K562 (cell line): ENCODE results near the gene SARS1. TPM values are rescaled to one million over a fixed set of nuclear protein-coding genes. Genes with fewer than 3 reads are reported as not detected.

Experiments used
- ARID1B ChIP-seq: fragments of 450-650 bp; IDR thresholded peaks from 2 replicates; pipeline ENCODE4 v1.6.1; 2016; ENCODE audit warnings: antibody characterized with exemption, mild to moderate bottlenecking, inconsistent platforms
- BACH1 ChIP-seq: fragments of 200-800 bp; sonication (Bioruptor generic); IDR thresholded peaks from 2 replicates; pipeline ENCODE4 v1.6.1; 2016; ENCODE audit warnings: missing genetic modification characterization, missing compliant biosample characterization
- BCL6 ChIP-seq: fragments of 250-450 bp; sonication (Bioruptor Pico); IDR thresholded peaks from 2 replicates; pipeline ENCODE4 v1.4.0; 2020
- BMI1 ChIP-seq: fragments of 150-350 bp; IDR thresholded peaks from 2 replicates; pipeline ENCODE4 v1.6.1; 2014; ENCODE audit warnings: low read length
- DMBX1 ChIP-seq: fragments of 250-450 bp; sonication (Bioruptor Pico); IDR thresholded peaks from 2 replicates; pipeline ENCODE4 v1.8.0; 2022; ENCODE audit warnings: inconsistent platforms, mild to moderate bottlenecking, moderate library complexity, borderline replicate concordance
- EHMT2 ChIP-seq: fragments of 450-650 bp; IDR thresholded peaks from 2 replicates; pipeline ENCODE4 v1.6.1; 2018; ENCODE audit warnings: antibody characterized with exemption
- JUND ChIP-seq, 2 experiments: IDR thresholded peaks; 2 replicates in 1 of 2; 3 replicates in 1 of 2; pipeline ENCODE4 v1.6.1; 2011; ENCODE audit warnings: borderline replicate concordance in 2 of 2, low read depth in 2 of 2, low read length in 2 of 2, improper control_type of control experiment in 1 of 2, missing biosample characterization in 1 of 2, missing genetic modification characterization in 1 of 2, missing genetic modification reagents in 1 of 2
- KDM1A ChIP-seq, 2 experiments: fragments of 450-650 bp; IDR thresholded peaks; 2 replicates each; pipeline ENCODE4 v1.6.1; 2016; ENCODE audit warnings: mild to moderate bottlenecking in 2 of 2
- MTA1 ChIP-seq: fragments of 450-650 bp; IDR thresholded peaks from 2 replicates; pipeline ENCODE4 v1.6.1; 2017; ENCODE audit warnings: borderline replicate concordance
- MTA3 ChIP-seq: fragments of 450-650 bp; formaldehyde crosslinking; IDR thresholded peaks from 2 replicates; pipeline ENCODE4 v1.6.1; 2017; ENCODE audit warnings: mild to moderate bottlenecking, borderline replicate concordance
- MTF1 ChIP-seq: fragments of 250-450 bp; sonication (Bioruptor Pico); IDR thresholded peaks from 2 replicates; pipeline ENCODE4 v1.9.0; 2021; ENCODE audit warnings: moderate library complexity, mild to moderate bottlenecking, inconsistent platforms, borderline replicate concordance
- NELFE ChIP-seq: IDR thresholded peaks from 2 replicates; pipeline ENCODE4 v1.6.1; 2011; ENCODE audit warnings: mild to moderate bottlenecking; ENCODE audit not compliant: insufficient read depth, insufficient read length
- NR2F6 ChIP-seq: fragments of 450-650 bp; formaldehyde crosslinking; IDR thresholded peaks from 2 replicates; pipeline ENCODE4 v1.4.0; 2020; ENCODE audit warnings: mild to moderate bottlenecking
- PCBP2 ChIP-seq: fragments of 200-400 bp; formaldehyde crosslinking; IDR thresholded peaks from 2 replicates; pipeline ENCODE4 v1.6.1; 2018; ENCODE audit warnings: low read length, low read depth, mild to moderate bottlenecking, moderate library complexity; ENCODE audit not compliant: poor library complexity, severe bottlenecking
- RBM22 ChIP-seq: fragments of 200-400 bp; formaldehyde crosslinking; IDR thresholded peaks from 2 replicates; pipeline ENCODE4 v1.6.1; 2018; ENCODE audit warnings: low read length, low read depth; ENCODE audit not compliant: poor library complexity, severe bottlenecking
- RCOR1 ChIP-seq, 2 experiments: IDR thresholded peaks; 2 replicates each; pipeline ENCODE4 v1.6.1; 2012; ENCODE audit warnings: low read depth in 2 of 2, low read length in 2 of 2, borderline replicate concordance in 1 of 2, improper control_type of control experiment in 1 of 2
- RNF2 ChIP-seq: sonication (generic); IDR thresholded peaks from 2 replicates; pipeline ENCODE4 v1.6.1; 2016
- SAP30 ChIP-seq: fragments of 200-600 bp; sonication (generic); IDR thresholded peaks from 2 replicates; pipeline ENCODE4 v1.6.1; 2012; ENCODE audit warnings: borderline replicate concordance, low read depth, mild to moderate bottlenecking, moderate library complexity, low read length, control low read depth, inconsistent platforms; ENCODE audit not compliant: insufficient read depth, poor library complexity, severe bottlenecking
- SMC3 ChIP-seq: conservative IDR thresholded peaks from 2 replicates; pipeline ENCODE4 v1.6.1; 2011; ENCODE audit warnings: low read depth, low read length, improper control_type of control experiment; ENCODE audit not compliant: insufficient read depth
- SUPT5H ChIP-seq: fragments of 450-650 bp; IDR thresholded peaks from 2 replicates; pipeline ENCODE4 v1.6.1; 2016
- TEAD4 ChIP-seq, 2 experiments: sonication (generic) in 1 of 2; formaldehyde crosslinking in 1 of 2; IDR thresholded peaks; 2 replicates each; pipeline versions ENCODE4 v1.6.1 to v1.8.0; 2012 to 2022; ENCODE audit warnings: borderline replicate concordance in 1 of 2, inconsistent platforms in 1 of 2, low read length in 1 of 2, mild to moderate bottlenecking in 1 of 2, missing genetic modification reagents in 1 of 2
- ZC3H4 ChIP-seq: sonication (generic); formaldehyde crosslinking; IDR thresholded peaks from 2 replicates; pipeline ENCODE4 v1.9.0; 2021; ENCODE audit warnings: missing genetic modification reagents, borderline replicate concordance
- ZEB2 ChIP-seq: fragments of 450-650 bp; IDR thresholded peaks from 2 replicates; pipeline ENCODE4 v1.6.1; 2016
- ZKSCAN8 ChIP-seq: fragments of 200-800 bp; sonication (Bioruptor generic); IDR thresholded peaks from 2 replicates; pipeline ENCODE4 v1.6.1; 2016; ENCODE audit warnings: missing genetic modification characterization, missing compliant biosample characterization
- ZNF146 ChIP-seq: IDR thresholded peaks from one replicate; pipeline ENCODE4 v1.6.1; 2018; ENCODE audit warnings: missing compliant biosample characterization; ENCODE audit not compliant: unreplicated experiment
- polyA plus RNA-seq, 8 experiments: library from polyadenylated mRNA; depleted of rRNA in 4 of 8; stranded (reverse) in 5 of 8; unstranded in 3 of 8; fragments of >200 nt; fragmentation: Nextera tagmentation in 2 of 8; fragmentation: Illumina TruSeq in 1 of 8; extraction: Ambion mirVana in 2 of 8; extraction: Trizol in 1 of 8; gene quantifications; 2 replicates each; pipeline versions ENCODE4 v1.2.1 to v1.2.3, GENCODE V29; 2011 to 2014; ENCODE audit warnings: inconsistent platforms in 1 of 8, missing spikeins in 1 of 8
- total RNA-seq, 7 experiments: library from RNA; depleted of rRNA in 6 of 7; stranded (reverse); fragments of >200 nt in 6 of 7; fragmentation: Illumina TruSeq in 2 of 7; extraction: Trizol in 2 of 7; gene quantifications; 2 replicates each; pipeline versions ENCODE4 v1.2.1 to v1.2.3, GENCODE V29; 2011 to 2021; ENCODE audit warnings: low replicate concordance in 1 of 7
- TF ChIP-seq, protein P1 (sequence below): IDR thresholded peaks from 2 replicates; pipeline ENCODE4 v1.6.1; 2016; ENCODE audit warnings: missing genetic modification characterization, missing compliant biosample characterization
- TF ChIP-seq, protein P2 (sequence below): fragments of 250-450 bp; sonication (Bioruptor Pico); IDR thresholded peaks from 2 replicates; pipeline ENCODE4 v1.5.0; 2021; ENCODE audit warnings: mild to moderate bottlenecking, borderline replicate concordance

The SARS1 gene
- total and polyA plus RNA-seq, 9 of the 15 experiments (the other 6 are each of a cell fraction or from before 2014, with no cell fraction given), result 221 to 623 (median 254) TPM

DNA sequence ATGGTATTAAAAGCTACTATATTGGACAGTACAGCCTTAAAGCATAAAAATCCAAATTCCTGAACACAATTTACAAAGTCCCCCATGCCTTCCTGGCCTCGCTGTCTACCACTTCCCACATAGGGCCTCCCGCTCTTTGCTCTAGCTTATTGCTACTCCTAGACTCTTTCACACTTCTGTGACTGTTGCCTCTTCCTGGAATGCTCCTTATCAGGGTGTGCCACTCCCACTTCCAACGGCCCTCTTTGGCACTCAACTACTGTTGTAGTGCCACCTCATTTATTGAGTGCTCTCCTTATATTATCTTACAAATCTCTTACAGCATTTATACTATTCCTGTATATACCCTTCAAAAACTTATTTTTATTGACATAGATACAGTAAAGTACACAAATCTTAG, 4.8 kb downstream of the SARS1 start (continued):
- peak; percentile 77 for TF ChIP-seq ARID1B
- no peak for TF ChIP-seq NELFE
- no peak for TF ChIP-seq RBM22
- TF ChIP-seq RCOR1 (IDR thresholded peaks at IDR 0.05; ENCODE audit: borderline replicate concordance in 1 of 2, low read depth in 2 of 2, low read length in 2 of 2), result no peak
- TF ChIP-seq RNF2, result no peak; the same call in 1 of the 2 replicates
- peak; percentile 84; the same call in 1 of the 2 replicates for TF ChIP-seq MTA3
- no peak for TF ChIP-seq MTA1
- TF ChIP-seq, protein P1, sequence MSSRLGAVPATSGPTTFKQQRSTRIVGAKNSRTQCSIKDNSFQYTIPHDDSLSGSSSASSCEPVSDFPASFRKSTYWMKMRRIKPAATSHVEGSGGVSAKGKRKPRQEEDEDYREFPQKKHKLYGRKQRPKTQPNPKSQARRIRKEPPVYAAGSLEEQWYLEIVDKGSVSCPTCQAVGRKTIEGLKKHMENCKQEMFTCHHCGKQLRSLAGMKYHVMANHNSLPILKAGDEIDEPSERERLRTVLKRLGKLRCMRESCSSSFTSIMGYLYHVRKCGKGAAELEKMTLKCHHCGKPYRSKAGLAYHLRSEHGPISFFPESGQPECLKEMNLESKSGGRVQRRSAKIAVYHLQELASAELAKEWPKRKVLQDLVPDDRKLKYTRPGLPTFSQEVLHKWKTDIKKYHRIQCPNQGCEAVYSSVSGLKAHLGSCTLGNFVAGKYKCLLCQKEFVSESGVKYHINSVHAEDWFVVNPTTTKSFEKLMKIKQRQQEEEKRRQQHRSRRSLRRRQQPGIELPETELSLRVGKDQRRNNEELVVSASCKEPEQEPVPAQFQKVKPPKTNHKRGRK (tag), result no peak
- TF ChIP-seq DMBX1, result peak; percentile 63; the same call in 1 of the 2 replicates
- TF ChIP-seq EHMT2, result peak; percentile 40; the same call in 1 of the 2 replicates
- peak; percentile 29 to 45; a peak in 1 of 4 replicates for TF ChIP-seq KDM1A (IDR thresholded peaks at IDR 0.05)
- TF ChIP-seq BCL6 (CRISPR knock-in tag), result no peak
- peak; percentile 49 for TF ChIP-seq JUND (IDR thresholded peaks at IDR 0.05; ENCODE audit: borderline replicate concordance, low read depth, low read length)
- 0 out of 3 replicates have a peak, but pooled peaks have one; percentile 26 for TF ChIP-seq JUND (tag; IDR thresholded peaks at IDR 0.05; ENCODE audit: borderline replicate concordance, low read depth, low read length)
- TF ChIP-seq SAP30, result no peak
- TF ChIP-seq, protein P2, sequence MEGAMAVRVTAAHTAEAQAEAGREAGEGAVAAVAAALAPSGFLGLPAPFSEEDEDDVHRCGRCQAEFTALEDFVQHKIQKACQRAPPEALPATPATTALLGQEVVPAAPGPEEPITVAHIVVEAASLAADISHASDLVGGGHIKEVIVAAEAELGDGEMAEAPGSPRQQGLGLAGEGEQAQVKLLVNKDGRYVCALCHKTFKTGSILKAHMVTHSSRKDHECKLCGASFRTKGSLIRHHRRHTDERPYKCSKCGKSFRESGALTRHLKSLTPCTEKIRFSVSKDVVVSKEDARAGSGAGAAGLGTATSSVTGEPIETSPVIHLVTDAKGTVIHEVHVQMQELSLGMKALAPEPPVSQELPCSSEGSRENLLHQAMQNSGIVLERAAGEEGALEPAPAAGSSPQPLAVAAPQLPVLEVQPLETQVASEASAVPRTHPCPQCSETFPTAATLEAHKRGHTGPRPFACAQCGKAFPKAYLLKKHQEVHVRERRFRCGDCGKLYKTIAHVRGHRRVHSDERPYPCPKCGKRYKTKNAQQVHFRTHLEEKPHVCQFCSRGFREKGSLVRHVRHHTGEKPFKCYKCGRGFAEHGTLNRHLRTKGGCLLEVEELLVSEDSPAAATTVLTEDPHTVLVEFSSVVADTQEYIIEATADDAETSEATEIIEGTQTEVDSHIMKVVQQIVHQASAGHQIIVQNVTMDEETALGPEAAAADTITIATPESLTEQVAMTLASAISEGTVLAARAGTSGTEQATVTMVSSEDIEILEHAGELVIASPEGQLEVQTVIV, result no peak
- no peak for TF ChIP-seq BACH1 (tag)
- no peak for TF ChIP-seq NR2F6 (CRISPR knock-in tag)
- TF ChIP-seq ZC3H4, result no peak
- no peak for TF ChIP-seq ZNF146
- TF ChIP-seq SMC3, result no peak
- TF ChIP-seq ZKSCAN8 (CRISPR knock-in tag), result no peak
- peak; percentile 69 for TF ChIP-seq TEAD4 (IDR thresholded peaks at IDR 0.05; ENCODE audit: low read length)
- TF ChIP-seq TEAD4 (CRISPR knock-in tag; IDR thresholded peaks at IDR 0.05; ENCODE audit: borderline replicate concordance), result no peak
- no peak; the same call in 1 of the 2 replicates for TF ChIP-seq SUPT5H
- no peak for TF ChIP-seq BMI1
- no peak for TF ChIP-seq MTF1 (CRISPR knock-in tag)
- TF ChIP-seq PCBP2, result no peak
- TF ChIP-seq ZEB2, result no peak
